Liver (tissue), 9 donors: ENCODE measurements around the gene AKT3. TPM values are rescaled to one million over a fixed set of nuclear protein-coding genes. Genes with fewer than 3 reads are reported as not detected.

Source experiments
- DNase-seq: peaks from one replicate; pipeline ENCODE4 v3.0.0-alpha.2; 2017; ENCODE audit warnings: low spot score
- H3K27ac ChIP-seq, 2 donors: one replicate each; pipeline ENCODE4 v1.7.0; 2013; ENCODE audit warnings: inconsistent platforms in 2 of 2, low read length in 2 of 2, control low read depth in 1 of 2, low read depth in 1 of 2, mild to moderate bottlenecking in 1 of 2
- H3K27me3 ChIP-seq, 4 donors: one replicate each; pipeline versions ENCODE4 v1.6.1 to v1.7.0; 2013; ENCODE audit warnings: low read length in 3 of 4, inconsistent platforms in 1 of 4, mild to moderate bottlenecking in 1 of 4, moderate library complexity in 1 of 4; ENCODE audit not compliant: control insufficient read depth in 4 of 4, insufficient read depth in 4 of 4
- H3K36me3 ChIP-seq, 4 donors: one replicate each; pipeline versions ENCODE4 v1.6.1 to v1.7.0; 2013; ENCODE audit warnings: low read length in 3 of 4, mild to moderate bottlenecking in 3 of 4, low read depth in 1 of 4, moderate library complexity in 1 of 4; ENCODE audit not compliant: control insufficient read depth in 4 of 4, insufficient read depth in 3 of 4
- H3K4me1 ChIP-seq, 4 donors: one replicate each; pipeline versions ENCODE4 v1.6.1 to v1.7.0; 2013; ENCODE audit warnings: low read length in 3 of 4, mild to moderate bottlenecking in 3 of 4, moderate library complexity in 1 of 4; ENCODE audit not compliant: control insufficient read depth in 4 of 4, insufficient read depth in 4 of 4
- H3K4me3 ChIP-seq, 3 donors: one replicate each; pipeline versions ENCODE4 v1.6.1 to v1.7.0; 2013; ENCODE audit warnings: low read length in 3 of 3, control low read depth in 1 of 3, low read depth in 1 of 3, mild to moderate bottlenecking in 1 of 3
- H3K9ac ChIP-seq, 2 donors: one replicate each; pipeline ENCODE4 v1.7.0; 2013; ENCODE audit warnings: low read length in 2 of 2, mild to moderate bottlenecking in 2 of 2, moderate library complexity in 2 of 2, control low read depth in 1 of 2, low read depth in 1 of 2
- H3K9me3 ChIP-seq, 4 donors: one replicate each; pipeline versions ENCODE4 v1.6.1 to v1.7.0; 2013; ENCODE audit warnings: low read length in 3 of 4; ENCODE audit not compliant: control insufficient read depth in 4 of 4
- ATF3 ChIP-seq: IDR thresholded peaks from 2 replicates; pipeline ENCODE4 v1.6.1; 2016; ENCODE audit warnings: antibody characterized with exemption
- CTCF ChIP-seq: fragments of 150-350 bp; IDR thresholded peaks from 2 replicates; pipeline ENCODE4 v1.5.1; 2017; ENCODE audit warnings: improper control_type of control experiment, low read depth, low read length; ENCODE audit not compliant: missing input control
- EGR1 ChIP-seq, 2 donors: IDR thresholded peaks; 2 replicates each; pipeline ENCODE4 v1.6.1; 2016 to 2018; ENCODE audit warnings: antibody characterized with exemption in 2 of 2, low read depth in 2 of 2
- FOXA1 ChIP-seq: IDR thresholded peaks from 2 replicates; pipeline ENCODE4 v1.6.1; 2016; ENCODE audit warnings: antibody characterized with exemption
- FOXA2 ChIP-seq: IDR thresholded peaks from 2 replicates; pipeline ENCODE4 v1.6.1; 2016; ENCODE audit warnings: antibody characterized with exemption
- HNF4A ChIP-seq, 2 donors: conservative IDR thresholded peaks; 2 replicates each; pipeline ENCODE4 v1.6.1; 2016; ENCODE audit warnings: antibody characterized with exemption in 2 of 2, mild to moderate bottlenecking in 2 of 2
- NR2F2 ChIP-seq: IDR thresholded peaks from 2 replicates; pipeline ENCODE4 v1.6.1; 2016; ENCODE audit warnings: antibody characterized with exemption
- RAD21 ChIP-seq, 2 donors: IDR thresholded peaks; 2 replicates each; pipeline ENCODE4 v1.6.1; 2016; ENCODE audit warnings: antibody characterized with exemption in 2 of 2, mild to moderate bottlenecking in 2 of 2
- RXRA ChIP-seq, 2 donors: IDR thresholded peaks; 2 replicates each; pipeline ENCODE4 v1.6.1; 2017 to 2018; ENCODE audit warnings: antibody characterized with exemption in 2 of 2, mild to moderate bottlenecking in 1 of 2
- SP1 ChIP-seq: IDR thresholded peaks from 2 replicates; pipeline ENCODE4 v1.6.1; 2018; ENCODE audit warnings: antibody characterized with exemption, mild to moderate bottlenecking
- ZBTB33 ChIP-seq: IDR thresholded peaks from 2 replicates; pipeline ENCODE4 v1.6.1; 2016; ENCODE audit warnings: antibody characterized with exemption
- WGBS: extraction: QIAGEN DNeasy Blood & Tissue Kit; methylation state at CpG from one replicate; pipeline ENCODE4 v1.1.7; 2013; 5-methylcytosine and 5-hydroxymethylcytosine counted together
- polyA plus RNA-seq, 2 donors: library from polyadenylated mRNA; stranded (reverse) in 1 of 2; unstranded in 1 of 2; fragments of 200-250 nt in 1 of 2; fragments of >200 nt in 1 of 2; fragmentation: Nextera tagmentation in 1 of 2; extraction: Ambion mirVana in 1 of 2; gene quantifications; one replicate each; pipeline versions ENCODE4 v1.2.1 to v1.2.3, GENCODE V29; 2013 to 2015
- total RNA-seq, 2 donors: library from RNA; depleted of rRNA; stranded (reverse); fragments of >200 nt; gene quantifications; one replicate each; pipeline ENCODE4 v1.2.3, GENCODE V29; 2014
- TF ChIP-seq, protein P1 (sequence below): IDR thresholded peaks from 2 replicates; pipeline ENCODE4 v1.6.1; 2016; ENCODE audit warnings: antibody characterized with exemption, mild to moderate bottlenecking
- donor health status: healthy.
- donor health status: healthy.
- donor health status: healthy.
- donor health status: healthy.
- donor health status: healthy.

The AKT3 gene
- total and polyA plus RNA-seq, 4 donors: 1.7 to 7.6 (median 2.8) TPM

GRCh38 chr1:243528459-243529121 lies 321.5 kb downstream of the AKT3 start:
- no peak overlapping the region for H3K4me3 ChIP-seq
- H3K36me3 ChIP-seq: no peaks in the 10 kb centered on the region
- no peaks in the 10 kb centered on the region for H3K4me1 ChIP-seq
- no peak overlapping the region for H3K9ac ChIP-seq
- H3K27ac ChIP-seq: no peak overlapping the region
- no peak for DNase-seq
- TF ChIP-seq RXRA (IDR thresholded peaks at IDR 0.05) (no peak), EGR1 (IDR thresholded peaks at IDR 0.05; ENCODE audit: low read depth in 2 of 2) (no peak), RAD21 (IDR thresholded peaks at IDR 0.05) (no peak), ATF3 (no peak)
- no peaks in the 10 kb centered on the region for H3K9me3 ChIP-seq
- H3K27me3 ChIP-seq: no peaks in the 10 kb centered on the region
- 97% methylated on average over 2 of the region's 2 CpGs for WGBS

GRCh38 chr1:243526180-243526579 lies 323.9 kb downstream of the AKT3 start:
- no peak for TF ChIP-seq HNF4A (conservative IDR thresholded peaks at IDR 0.05)
- Histone ChIP-seq H3K4me1 (no peaks in the 10 kb centered on the region), H3K27me3 (no peaks in the 10 kb centered on the region), H3K4me3 (no peak overlapping the region), H3K27ac (no peak overlapping the region), H3K36me3 (no peaks in the 10 kb centered on the region), H3K9ac (no peak overlapping the region), H3K9me3 (no peaks in the 10 kb centered on the region)
- DNase-seq: no peak
- 96% methylated on average over 7 of the region's 7 CpGs for WGBS

DNA sequence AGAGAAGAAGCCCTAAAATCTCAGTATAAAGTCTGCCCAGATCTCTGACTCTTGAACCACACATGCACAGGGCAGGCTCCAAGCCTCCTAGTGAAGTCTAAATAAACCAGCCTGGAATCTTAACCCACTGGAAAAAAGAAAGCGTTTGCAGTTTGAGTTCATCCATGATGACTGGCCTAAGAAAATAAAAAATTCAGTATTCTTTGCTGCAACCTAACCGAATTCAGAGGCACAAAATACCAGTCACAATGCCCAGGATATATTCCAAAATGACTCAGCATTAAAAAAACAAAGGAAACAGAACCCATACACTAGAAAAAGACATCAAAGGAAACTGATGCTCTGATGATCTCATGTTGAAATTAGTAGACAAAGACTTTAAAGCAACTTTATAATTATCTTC lies 325.0 kb downstream of the AKT3 start:
- no peaks in the 10 kb centered on the region for H3K36me3 ChIP-seq
- H3K4me3 ChIP-seq: no peak overlapping the region
- TF ChIP-seq SP1 (no peak), ATF3 (no peak), FOXA2 (no peak), NR2F2 (no peak), ZBTB33 (no peak), FOXA1 (no peak), EGR1 (IDR thresholded peaks at IDR 0.05; ENCODE audit: low read depth in 2 of 2) (no peak), RAD21 (IDR thresholded peaks at IDR 0.05) (no peak), CTCF (no peak)
- TF ChIP-seq, protein P1, sequence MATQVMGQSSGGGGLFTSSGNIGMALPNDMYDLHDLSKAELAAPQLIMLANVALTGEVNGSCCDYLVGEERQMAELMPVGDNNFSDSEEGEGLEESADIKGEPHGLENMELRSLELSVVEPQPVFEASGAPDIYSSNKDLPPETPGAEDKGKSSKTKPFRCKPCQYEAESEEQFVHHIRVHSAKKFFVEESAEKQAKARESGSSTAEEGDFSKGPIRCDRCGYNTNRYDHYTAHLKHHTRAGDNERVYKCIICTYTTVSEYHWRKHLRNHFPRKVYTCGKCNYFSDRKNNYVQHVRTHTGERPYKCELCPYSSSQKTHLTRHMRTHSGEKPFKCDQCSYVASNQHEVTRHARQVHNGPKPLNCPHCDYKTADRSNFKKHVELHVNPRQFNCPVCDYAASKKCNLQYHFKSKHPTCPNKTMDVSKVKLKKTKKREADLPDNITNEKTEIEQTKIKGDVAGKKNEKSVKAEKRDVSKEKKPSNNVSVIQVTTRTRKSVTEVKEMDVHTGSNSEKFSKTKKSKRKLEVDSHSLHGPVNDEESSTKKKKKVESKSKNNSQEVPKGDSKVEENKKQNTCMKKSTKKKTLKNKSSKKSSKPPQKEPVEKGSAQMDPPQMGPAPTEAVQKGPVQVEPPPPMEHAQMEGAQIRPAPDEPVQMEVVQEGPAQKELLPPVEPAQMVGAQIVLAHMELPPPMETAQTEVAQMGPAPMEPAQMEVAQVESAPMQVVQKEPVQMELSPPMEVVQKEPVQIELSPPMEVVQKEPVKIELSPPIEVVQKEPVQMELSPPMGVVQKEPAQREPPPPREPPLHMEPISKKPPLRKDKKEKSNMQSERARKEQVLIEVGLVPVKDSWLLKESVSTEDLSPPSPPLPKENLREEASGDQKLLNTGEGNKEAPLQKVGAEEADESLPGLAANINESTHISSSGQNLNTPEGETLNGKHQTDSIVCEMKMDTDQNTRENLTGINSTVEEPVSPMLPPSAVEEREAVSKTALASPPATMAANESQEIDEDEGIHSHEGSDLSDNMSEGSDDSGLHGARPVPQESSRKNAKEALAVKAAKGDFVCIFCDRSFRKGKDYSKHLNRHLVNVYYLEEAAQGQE: no peak
- no peak overlapping the region for H3K27ac ChIP-seq
- no peaks in the 10 kb centered on the region for H3K9me3 ChIP-seq
- WGBS: 94% methylated on average over 2 of the region's 2 CpGs
- H3K27me3 ChIP-seq: no peaks in the 10 kb centered on the region
- no peak overlapping the region for H3K9ac ChIP-seq
- H3K4me1 ChIP-seq: no peaks in the 10 kb centered on the region
- no peak for DNase-seq
